Measurements from ENCODE around the gene PREB.

Gene PREB

GRCh38 chr2:27083410-27084296, 50.8 kb downstream of the PREB start:
- no peak for DNase-seq (ENCODE audit: low read depth, low spot score)

DNA sequence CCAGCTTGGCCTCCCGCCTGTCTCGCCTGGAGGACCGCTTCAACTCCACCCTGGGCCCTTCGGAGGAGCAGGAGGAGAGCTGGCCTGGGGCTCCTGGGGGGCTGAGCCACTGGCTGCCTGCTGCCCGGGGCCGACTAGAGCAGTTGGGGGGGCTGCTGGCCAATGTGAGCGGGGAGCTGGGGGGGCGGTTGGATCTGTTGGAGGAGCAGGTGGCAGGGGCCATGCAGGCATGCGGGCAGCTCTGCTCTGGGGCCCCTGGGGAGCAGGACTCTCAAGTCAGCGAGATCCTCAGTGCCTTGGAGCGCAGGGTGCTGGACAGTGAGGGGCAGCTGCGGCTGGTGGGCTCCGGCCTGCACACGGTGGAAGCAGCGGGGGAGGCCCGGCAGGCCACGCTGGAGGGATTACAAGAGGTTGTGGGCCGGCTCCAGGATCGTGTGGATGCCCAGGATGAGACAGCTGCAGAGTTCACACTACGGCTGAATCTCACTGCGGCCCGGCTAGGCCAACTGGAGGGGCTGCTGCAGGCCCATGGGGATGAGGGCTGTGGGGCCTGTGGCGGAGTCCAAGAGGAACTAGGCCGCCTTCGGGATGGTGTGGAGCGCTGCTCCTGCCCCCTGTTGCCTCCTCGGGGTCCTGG, 51.5 kb downstream of the PREB start:
- no peak for DNase-seq (ENCODE audit: low read depth, low spot score)

- DNase-seq (ENCODE audit: low read depth, low spot score), result no peak
Measured at GRCh38 chr2:27081984-27082772, 52.3 kb downstream of the PREB start.

Data from brain pericyte (primary cell).